ENCODE data around the gene KERA. TPM values are rescaled to one million over a fixed set of nuclear protein-coding genes. Genes with fewer than 3 reads are reported as not detected.

Gene KERA
- total RNA-seq, 1 experiment from 2014 or later, result not detected

GRCh38 chr12:91094032-91094662, 36.3 kb upstream of the KERA start:
- Histone ChIP-seq H3K79me1 (ENCODE audit: insufficient read depth, low read depth, low read length, poor library complexity, severe bottlenecking) (no peaks in the 10 kb centered on the region), H3K79me2 (ENCODE audit: insufficient read depth, low read length) (no peaks in the 10 kb centered on the region), H3K4me1 (ENCODE audit: insufficient read depth, low read length) (no peaks in the 10 kb centered on the region), H2BK12ac (ENCODE audit: insufficient read length, low read depth, low read length) (no peak overlapping the region), H3T11ph (ENCODE audit: low read length) (no peak overlapping the region), H3K18ac (ENCODE audit: insufficient read length, low read depth, low read length) (no peak overlapping the region), H2BK15ac (ENCODE audit: low read depth, low read length) (no peak overlapping the region), H2AFZ (ENCODE audit: low read length) (no peak overlapping the region), H3K4me2 (ENCODE audit: insufficient read depth, insufficient read length, low read length) (no peak overlapping the region), H4K20me1 (ENCODE audit: control insufficient read depth, insufficient read depth, insufficient read length) (no peaks in the 10 kb centered on the region), H3K27ac (ENCODE audit: insufficient read length, low read depth, low read length) (no peak overlapping the region), H2AK5ac (ENCODE audit: insufficient read length, low read length) (no peak overlapping the region), H3K4ac (ENCODE audit: low read depth, low read length) (no peak overlapping the region), H3K9ac (ENCODE audit: extremely low read depth, insufficient read length, low read length) (no peak overlapping the region), H4K91ac (ENCODE audit: insufficient read length, low read depth, low read length) (no peak overlapping the region), H3K56ac (ENCODE audit: insufficient read length, low read depth, low read length) (no peak overlapping the region), H4K5ac (ENCODE audit: insufficient read length, low read depth, low read length) (no peak overlapping the region), H3K23ac (ENCODE audit: insufficient read length, low read depth, low read length) (no peak overlapping the region), H4K8ac (replicated peaks; ENCODE audit: insufficient read length, low read depth, low read length) (no peak overlapping the region), H3K9me3 (ENCODE audit: control insufficient read depth, low read depth, low read length) (no peaks in the 10 kb centered on the region), H3K23me2 (ENCODE audit: insufficient read length, low read depth, low read length, poor library complexity, severe bottlenecking) (no peaks in the 10 kb centered on the region), H2BK120ac (ENCODE audit: low read depth, low read length, poor library complexity, severe bottlenecking) (peak overlapping the region; percentile 48), H2BK5ac (ENCODE audit: insufficient read length, low read length) (no peak overlapping the region), H3K14ac (ENCODE audit: insufficient read depth, low read length) (no peak overlapping the region), H3K27me3 (ENCODE audit: insufficient read depth, low read length) (no peaks in the 10 kb centered on the region), H2BK20ac (ENCODE audit: low read depth, low read length, poor library complexity, severe bottlenecking) (no peak overlapping the region)
- H3K4me1 Mint-ChIP-seq, result no peaks in the 10 kb centered on the region
- peaks cover 8 to 20% (median 19%) of the 10 kb centered on the region in 3 experiments for H3K36me3 Mint-ChIP-seq (ENCODE audit: insufficient read depth in 1 of 3, low read depth in 3 of 3)
- H3K27ac Mint-ChIP-seq, result no peak overlapping the region
- peaks cover 19 to 21% of the 10 kb centered on the region in 2 experiments for H3K9me3 Mint-ChIP-seq
- no peak for DNase-seq
- TF ChIP-seq CTCF (conservative IDR thresholded peaks at IDR 0.05), result no peak
- H3K27me3 Mint-ChIP-seq (ENCODE audit: low read depth), result peaks cover 3% of the 10 kb centered on the region; the same call in 1 of the 2 replicates
- no peak overlapping the region for H3K4me3 Mint-ChIP-seq

Measured in H9 (cell line).